Measurements from ENCODE around the gene H3-3A. TPM values are rescaled to one million over a fixed set of nuclear protein-coding genes. Genes with fewer than 3 reads are reported as not detected.

Gene H3-3A
- total RNA-seq, 1 donor from 2014 or later: 1,150 TPM

- no peak overlapping the region for H3K4me3 Mint-ChIP-seq (ENCODE audit: unreplicated experiment)
- H3K9me3 Mint-ChIP-seq (ENCODE audit: unreplicated experiment): no peaks in the 10 kb centered on the region
- DNase-seq: no peak
- no peak for TF ChIP-seq CTCF (IDR thresholded peaks at IDR 0.05; ENCODE audit: partially characterized antibody, unreplicated experiment)
- no peaks in the 10 kb centered on the region for H3K36me3 Mint-ChIP-seq (ENCODE audit: unreplicated experiment)
- H3K27ac Mint-ChIP-seq (ENCODE audit: unreplicated experiment): no peak overlapping the region
- H3K4me1 Mint-ChIP-seq (ENCODE audit: low read depth, unreplicated experiment): no peaks in the 10 kb centered on the region
- H3K27me3 Mint-ChIP-seq (ENCODE audit: unreplicated experiment): no peaks in the 10 kb centered on the region
These were observed 28.9 kb upstream of the H3-3A start for GRCh38 chr1:226033582-226033981.

- TF ChIP-seq CTCF (IDR thresholded peaks at IDR 0.05; ENCODE audit: partially characterized antibody, unreplicated experiment): no peak
- Mint-ChIP-seq H3K4me1 (ENCODE audit: low read depth, unreplicated experiment) (no peaks in the 10 kb centered on the region), H3K27me3 (ENCODE audit: unreplicated experiment) (no peaks in the 10 kb centered on the region), H3K27ac (ENCODE audit: unreplicated experiment) (no peak overlapping the region), H3K9me3 (ENCODE audit: unreplicated experiment) (no peaks in the 10 kb centered on the region), H3K36me3 (ENCODE audit: unreplicated experiment) (no peaks in the 10 kb centered on the region), H3K4me3 (ENCODE audit: unreplicated experiment) (no peak overlapping the region)
- no peak for DNase-seq
These were observed 28.5 kb upstream of the H3-3A start for GRCh38 chr1:226033991-226034390.

- no peak overlapping the region for H3K27ac Mint-ChIP-seq (ENCODE audit: unreplicated experiment)
- H3K4me3 Mint-ChIP-seq (ENCODE audit: unreplicated experiment): no peak overlapping the region
- no peaks in the 10 kb centered on the region for H3K36me3 Mint-ChIP-seq (ENCODE audit: unreplicated experiment)
- no peak for TF ChIP-seq CTCF (IDR thresholded peaks at IDR 0.05; ENCODE audit: partially characterized antibody, unreplicated experiment)
- no peaks in the 10 kb centered on the region for H3K27me3 Mint-ChIP-seq (ENCODE audit: unreplicated experiment)
- no peaks in the 10 kb centered on the region for H3K4me1 Mint-ChIP-seq (ENCODE audit: low read depth, unreplicated experiment)
- H3K9me3 Mint-ChIP-seq (ENCODE audit: unreplicated experiment): no peaks in the 10 kb centered on the region
- no peak for DNase-seq
These were observed 28.0 kb upstream of the H3-3A start for GRCh38 chr1:226034482-226034881.

- no peak for TF ChIP-seq CTCF (IDR thresholded peaks at IDR 0.05; ENCODE audit: partially characterized antibody, unreplicated experiment)
- H3K4me1 Mint-ChIP-seq (ENCODE audit: low read depth, unreplicated experiment): no peaks in the 10 kb centered on the region
- no peaks in the 10 kb centered on the region for H3K9me3 Mint-ChIP-seq (ENCODE audit: unreplicated experiment)
- H3K27me3 Mint-ChIP-seq (ENCODE audit: unreplicated experiment): no peaks in the 10 kb centered on the region
- no peak for DNase-seq
- H3K36me3 Mint-ChIP-seq (ENCODE audit: unreplicated experiment): no peaks in the 10 kb centered on the region
- no peak overlapping the region for H3K4me3 Mint-ChIP-seq (ENCODE audit: unreplicated experiment)
- no peak overlapping the region for H3K27ac Mint-ChIP-seq (ENCODE audit: unreplicated experiment)
These were observed 26.6 kb upstream of the H3-3A start for GRCh38 chr1:226035915-226036314.

GRCh38 chr1:226038661-226039060 is 23.9 kb upstream of the H3-3A start:
- H3K27me3 Mint-ChIP-seq (ENCODE audit: unreplicated experiment): no peaks in the 10 kb centered on the region
- H3K4me1 Mint-ChIP-seq (ENCODE audit: low read depth, unreplicated experiment): no peaks in the 10 kb centered on the region
- no peak for DNase-seq
- no peak for TF ChIP-seq CTCF (IDR thresholded peaks at IDR 0.05; ENCODE audit: partially characterized antibody, unreplicated experiment)
- H3K36me3 Mint-ChIP-seq (ENCODE audit: unreplicated experiment): no peaks in the 10 kb centered on the region
- H3K27ac Mint-ChIP-seq (ENCODE audit: unreplicated experiment): no peak overlapping the region
- H3K4me3 Mint-ChIP-seq (ENCODE audit: unreplicated experiment): no peak overlapping the region
- H3K9me3 Mint-ChIP-seq (ENCODE audit: unreplicated experiment): no peaks in the 10 kb centered on the region

Data from glutamatergic neuron (in vitro differentiated cells).